DOHH2 (cell line): ENCODE measurements around the gene NES.

Experiments
- EZH2phosphoT487 ChIP-seq: fragments of 200-600 bp; sonication (generic); IDR thresholded peaks from 2 replicates; pipeline ENCODE4 v1.6.1; 2017; ENCODE audit warnings: borderline replicate concordance, mild to moderate bottlenecking, antibody characterized with exemption, low read length, moderate library complexity, mixed read lengths
- TF ChIP-seq, protein P1 (sequence below): fragments of 200-600 bp; sonication (generic); IDR thresholded peaks from one replicate; pipeline ENCODE4 v1.5.1; 2014; ENCODE audit warnings: antibody characterized with exemption, mild to moderate bottlenecking, low read depth, low read length; ENCODE audit not compliant: poor library complexity, severe bottlenecking

DNA sequence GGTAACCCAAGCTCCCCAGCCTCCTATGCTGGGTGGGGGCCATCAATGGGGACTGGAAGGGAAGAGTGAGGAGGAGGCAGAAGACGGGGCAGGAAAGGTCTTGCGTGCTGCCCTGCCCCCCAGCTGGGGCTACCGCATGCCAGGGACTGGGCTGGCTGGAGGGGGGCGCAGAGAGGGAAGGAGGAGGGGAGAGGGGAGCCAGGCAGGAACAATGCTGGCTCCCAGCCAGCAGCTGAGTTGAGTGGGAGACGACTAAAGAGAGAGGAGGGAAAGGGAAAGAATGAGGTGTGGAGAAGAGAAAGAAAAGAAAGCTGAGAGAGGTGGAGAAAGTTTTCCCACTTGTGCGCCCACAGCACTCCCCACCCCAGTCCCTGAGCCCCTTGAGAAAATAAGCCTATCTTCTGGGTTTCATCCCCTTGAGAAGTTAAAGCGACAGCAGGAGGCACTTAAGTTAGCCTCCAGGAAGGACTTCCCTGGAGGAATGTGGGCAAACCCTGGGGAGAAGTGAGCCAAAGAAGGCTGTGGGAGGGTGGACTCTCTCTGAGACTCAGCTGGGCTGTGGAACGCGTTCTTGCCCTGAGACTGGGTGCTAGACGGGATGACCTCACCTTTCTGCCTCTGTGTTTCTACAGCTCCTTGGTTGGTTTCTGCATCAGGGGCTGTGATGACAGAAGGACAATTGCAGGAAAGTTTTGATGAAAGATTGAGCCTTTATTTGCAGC is 12.9 kb upstream of the NES start:
- TF ChIP-seq, protein P1, sequence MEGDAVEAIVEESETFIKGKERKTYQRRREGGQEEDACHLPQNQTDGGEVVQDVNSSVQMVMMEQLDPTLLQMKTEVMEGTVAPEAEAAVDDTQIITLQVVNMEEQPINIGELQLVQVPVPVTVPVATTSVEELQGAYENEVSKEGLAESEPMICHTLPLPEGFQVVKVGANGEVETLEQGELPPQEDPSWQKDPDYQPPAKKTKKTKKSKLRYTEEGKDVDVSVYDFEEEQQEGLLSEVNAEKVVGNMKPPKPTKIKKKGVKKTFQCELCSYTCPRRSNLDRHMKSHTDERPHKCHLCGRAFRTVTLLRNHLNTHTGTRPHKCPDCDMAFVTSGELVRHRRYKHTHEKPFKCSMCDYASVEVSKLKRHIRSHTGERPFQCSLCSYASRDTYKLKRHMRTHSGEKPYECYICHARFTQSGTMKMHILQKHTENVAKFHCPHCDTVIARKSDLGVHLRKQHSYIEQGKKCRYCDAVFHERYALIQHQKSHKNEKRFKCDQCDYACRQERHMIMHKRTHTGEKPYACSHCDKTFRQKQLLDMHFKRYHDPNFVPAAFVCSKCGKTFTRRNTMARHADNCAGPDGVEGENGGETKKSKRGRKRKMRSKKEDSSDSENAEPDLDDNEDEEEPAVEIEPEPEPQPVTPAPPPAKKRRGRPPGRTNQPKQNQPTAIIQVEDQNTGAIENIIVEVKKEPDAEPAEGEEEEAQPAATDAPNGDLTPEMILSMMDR = no peak
- TF ChIP-seq EZH2phosphoT487 = no peak
